Cardiac septum (tissue), 1 donor: ENCODE measurements around the gene ARFGAP1. TPM values are rescaled to one million over a fixed set of nuclear protein-coding genes. Genes with fewer than 3 reads are reported as not detected.

Experiments used
- DNase-seq: peaks from one replicate; pipeline ENCODE4 v3.0.0-alpha.2; 2020; ENCODE audit warnings: low spot score
- intact Hi-C: fragments of 100-400 bp; cut with DNase I; formaldehyde crosslinking; loops from one replicate; pipeline ENCODE4 v1.14.0; 2022
- total RNA-seq: library from RNA; stranded (reverse); fragmentation: NEBNext Ultra II Directional; extraction: Animal tissue kit (Norgen Biotek cat#: 25700); gene quantifications from one replicate; pipeline ENCODE4 v1.2.1, GENCODE V29; 2021
- donor health status: DM: no; HTN: no; CAD: no.

The ARFGAP1 gene
- total RNA-seq, 1 donor from 2014 or later: 49.5 TPM

- intact Hi-C loops: no loop called here
- no peak for DNase-seq
These were observed 40.9 kb downstream of the ARFGAP1 start for GRCh38 chr20:63313349-63314014.

GRCh38 chr20:63314015-63314471 lies 41.4 kb downstream of the ARFGAP1 start:
- intact Hi-C loops: no loop called here
- DNase-seq: no peak

GRCh38 chr20:63314566-63315239 lies 42.1 kb downstream of the ARFGAP1 start:
- intact Hi-C loops: no loop called here
- DNase-seq: peak; percentile 68

GRCh38 chr20:63315240-63315689 lies 42.7 kb downstream of the ARFGAP1 start:
- intact Hi-C loops: no loop called here
- DNase-seq: peak; percentile 49

- intact Hi-C loops: no loop called here
- peak; percentile 74 for DNase-seq
These were observed 43.3 kb downstream of the ARFGAP1 start for GRCh38 chr20:63315731-63316491.

- intact Hi-C loops: no loop called here
- DNase-seq: peak; percentile 51
These were observed 43.9 kb downstream of the ARFGAP1 start for GRCh38 chr20:63316502-63316921.

GRCh38 chr20:63317061-63317460 lies 44.4 kb downstream of the ARFGAP1 start:
- no peak for DNase-seq
- intact Hi-C loops: no loop called here

GRCh38 chr20:63317601-63318291 lies 45.1 kb downstream of the ARFGAP1 start:
- intact Hi-C loops: no loop called here
- peak; percentile 58 for DNase-seq

GRCh38 chr20:63318391-63319163 lies 46.0 kb downstream of the ARFGAP1 start:
- peak; percentile 70 for DNase-seq
- intact Hi-C loops: no loop called here

GRCh38 chr20:63319164-63320040 lies 46.8 kb downstream of the ARFGAP1 start:
- intact Hi-C loops: no loop called here
- DNase-seq: peak; percentile 62

- peak; percentile 68 for DNase-seq
- intact Hi-C loops: no loop called here
These were observed 47.5 kb downstream of the ARFGAP1 start for GRCh38 chr20:63320041-63320511.

GRCh38 chr20:63320616-63321147 lies 48.1 kb downstream of the ARFGAP1 start:
- DNase-seq: peak; percentile 33
- intact Hi-C loops: no loop called here

GRCh38 chr20:63321148-63321831 lies 48.7 kb downstream of the ARFGAP1 start:
- intact Hi-C loops: no loop called here

GRCh38 chr20:63322146-63322932 lies 49.7 kb downstream of the ARFGAP1 start:
- peak; percentile 70 for DNase-seq

More at GRCh38 chr20:63321148-63321831, 48.7 kb downstream of the ARFGAP1 start:
- peak; percentile 66 for DNase-seq

GRCh38 chr20:63322933-63323273 lies 50.3 kb downstream of the ARFGAP1 start:
- peak; percentile 44 for DNase-seq
- intact Hi-C loops: no loop called here

More at GRCh38 chr20:63322146-63322932, 49.7 kb downstream of the ARFGAP1 start:
- intact Hi-C loops: no loop called here

GRCh38 chr20:63323357-63323981 lies 50.9 kb downstream of the ARFGAP1 start:
- intact Hi-C loops: no loop called here

More at GRCh38 chr20:63323357-63323981, 50.9 kb downstream of the ARFGAP1 start:
- DNase-seq: peak; percentile 22
